ENCODE measurements around the gene AKTIP. TPM values are rescaled to one million over a fixed set of nuclear protein-coding genes. Genes with fewer than 3 reads are reported as not detected.

AKTIP gene
- total RNA-seq, 1 experiment from 2014 or later, result 23.5 TPM

- no peak for DNase-seq (ENCODE audit: low read depth, low spot score)
- peaks cover 4 to 15% of the 10 kb centered on the region in 2 experiments; a peak in 2 of 4 replicates for H3K4me1 ChIP-seq (ENCODE audit: control insufficient read depth in 1 of 2, insufficient read depth in 2 of 2, low read length in 2 of 2)
- TF ChIP-seq CEBPB (IDR thresholded peaks at IDR 0.05; ENCODE audit: low read depth) (no peak), RAD21 (IDR thresholded peaks at IDR 0.05; ENCODE audit: low read depth) (no peak), CTCF (IDR thresholded peaks at IDR 0.05 in 2 of 3, conservative IDR thresholded peaks at IDR 0.05 in 1 of 3; ENCODE audit: borderline replicate concordance in 1 of 3, insufficient read depth in 1 of 3, low read depth in 2 of 3, low read length in 2 of 3) (no peak)
- H2AFZ ChIP-seq (ENCODE audit: low read depth, low read length, poor library complexity, severe bottlenecking), result peak overlapping the region; percentile 81
- no TSS peak for BruUV-seq (replicated peaks)
- ChIA-PET RAD21 (ENCODE audit: low non-redundant PET in 1 of 2, low total read pairs in 2 of 2, uncharacterized antibody in 2 of 2, unreplicated experiment in 2 of 2) (no interaction called here), POLR2A (no interaction called here), CTCF (no interaction called here)
- H3K9ac ChIP-seq (ENCODE audit: low read length), result no peak overlapping the region
- no peak overlapping the region for H3K4me3 ChIP-seq (replicated peaks in 1 of 2; ENCODE audit: low read depth in 1 of 2, low read length in 2 of 2)
- H3K9me2 ChIP-seq (ENCODE audit: insufficient read depth), result no peaks in the 10 kb centered on the region
- ATAC-seq, result 0 out of 2 replicates have a peak, but pooled peaks have one; percentile 8
- H3K4me2 ChIP-seq (ENCODE audit: low read length), result no peak overlapping the region
- no peaks in the 10 kb centered on the region for H3K79me2 ChIP-seq (ENCODE audit: insufficient read depth, low read length)
- no peaks in the 10 kb centered on the region for H3K9me3 ChIP-seq (ENCODE audit: control insufficient read depth in 1 of 2, insufficient read depth in 1 of 2, low read depth in 1 of 2, low read length in 2 of 2)
- no peaks in the 10 kb centered on the region for H4K20me1 ChIP-seq (ENCODE audit: insufficient read depth)
- H3K27me3 ChIP-seq (ENCODE audit: insufficient read depth, low read length), result no peaks in the 10 kb centered on the region
- intact Hi-C loops (cut with micrococcal nuclease), result no loop called here
- H3K36me3 ChIP-seq (ENCODE audit: control insufficient read depth in 1 of 2, insufficient read depth in 2 of 2, low read length in 2 of 2), result no peaks in the 10 kb centered on the region
- no peak overlapping the region for H3K27ac ChIP-seq (ENCODE audit: low read depth, low read length)
Observed at GRCh38 chr16:53511084-53511402, 8.0 kb upstream of the AKTIP start.

GRCh38 chr16:53510704-53511070 lies 7.7 kb upstream of the AKTIP start:
- ChIA-PET RAD21 (ENCODE audit: low non-redundant PET in 1 of 2, low total read pairs in 2 of 2, uncharacterized antibody in 2 of 2, unreplicated experiment in 2 of 2) (no interaction called here), POLR2A (no interaction called here), CTCF (interaction anchor here (0.8 to 1.2 kb wide), 3 partner anchors 9 to 456 kb away, joined by 3 to 6 read pairs (median 4); partner anchors contain the start of gene CHD9)
- Histone ChIP-seq H3K9me3 (ENCODE audit: control insufficient read depth in 1 of 2, insufficient read depth in 1 of 2, low read depth in 1 of 2, low read length in 2 of 2) (no peaks in the 10 kb centered on the region), H2AFZ (ENCODE audit: low read depth, low read length, poor library complexity, severe bottlenecking) (peak overlapping the region; percentile 81), H3K4me2 (ENCODE audit: low read length) (0 out of 2 replicates have a peak overlapping the region, but pooled peaks have one; percentile 21), H3K9ac (ENCODE audit: low read length) (no peak overlapping the region), H3K4me3 (replicated peaks in 1 of 2; ENCODE audit: low read depth in 1 of 2, low read length in 2 of 2) (no peak overlapping the region), H3K27ac (ENCODE audit: low read depth, low read length) (no peak overlapping the region), H3K36me3 (ENCODE audit: control insufficient read depth in 1 of 2, insufficient read depth in 2 of 2, low read length in 2 of 2) (no peaks in the 10 kb centered on the region), H4K20me1 (ENCODE audit: insufficient read depth) (no peaks in the 10 kb centered on the region), H3K4me1 (ENCODE audit: control insufficient read depth in 1 of 2, insufficient read depth in 2 of 2, low read length in 2 of 2) (peaks cover 4 to 15% of the 10 kb centered on the region in 2 experiments; a peak in 2 of 4 replicates), H3K9me2 (ENCODE audit: insufficient read depth) (no peaks in the 10 kb centered on the region), H3K79me2 (ENCODE audit: insufficient read depth, low read length) (no peaks in the 10 kb centered on the region), H3K27me3 (ENCODE audit: insufficient read depth, low read length) (no peaks in the 10 kb centered on the region)
- no peak for DNase-seq (ENCODE audit: low read depth, low spot score)
- intact Hi-C loops (cut with micrococcal nuclease), result no loop called here
- BruUV-seq (replicated peaks), result no TSS peak
- peak; percentile 59 for ATAC-seq
- no peak for TF ChIP-seq YY1 (IDR thresholded peaks at IDR 0.05; ENCODE audit: extremely low read depth, insufficient replicate concordance, low read depth, low read length)
- TF ChIP-seq EGR1 (IDR thresholded peaks at IDR 0.05; ENCODE audit: low read depth), result no peak
- no peak for TF ChIP-seq MAX (IDR thresholded peaks at IDR 0.05)
- no peak for TF ChIP-seq ELF1 (IDR thresholded peaks at IDR 0.05; ENCODE audit: borderline replicate concordance, low read depth)
- TF ChIP-seq SRF (IDR thresholded peaks at IDR 0.05; ENCODE audit: low read depth), result no peak
- TF ChIP-seq EZH2phosphoT487 (IDR thresholded peaks at IDR 0.05; ENCODE audit: borderline replicate concordance), result no peak
- no peak for TF ChIP-seq POLR2A (IDR thresholded peaks at IDR 0.05; ENCODE audit: borderline replicate concordance, extremely low read depth, insufficient read depth, insufficient read length)
- no peak for TF ChIP-seq CBX3 (IDR thresholded peaks at IDR 0.05; ENCODE audit: low read depth)
- no peak for TF ChIP-seq TCF7L2 (IDR thresholded peaks at IDR 0.05; ENCODE audit: borderline replicate concordance, extremely low read depth, insufficient read depth, insufficient read length)
- TF ChIP-seq SIN3A (IDR thresholded peaks at IDR 0.05; ENCODE audit: low read depth), result no peak
- TF ChIP-seq ATF3 (IDR thresholded peaks at IDR 0.05), result no peak
- no peak for TF ChIP-seq CTCF (IDR thresholded peaks at IDR 0.05 in 2 of 3, conservative IDR thresholded peaks at IDR 0.05 in 1 of 3; ENCODE audit: borderline replicate concordance in 1 of 3, insufficient read depth in 1 of 3, low read depth in 2 of 3, low read length in 2 of 3)
- no peak for TF ChIP-seq ZNF274 (IDR thresholded peaks at IDR 0.05; ENCODE audit: low read depth, low read length)
- no peak for TF ChIP-seq JUND (IDR thresholded peaks at IDR 0.05)
